NCI-H2081 (cell line): ENCODE measurements around the gene PRDM11.
A peak's percentile ranks its signal among the peaks of the same experiment; 100 is the strongest.

ENCODE experiments used
- DNase-seq, 2 experiments: peaks; one replicate each; lab custom pipeline; 2025; lab: John Stamatoyannopoulos, UW

PRDM11 gene

GRCh38 chr11:45158210-45158731, 11.8 kb downstream of the PRDM11 start:
- no peak for DNase-seq

- no peak for DNase-seq
Measured at GRCh38 chr11:45158891-45159605, 12.6 kb downstream of the PRDM11 start.

- DNase-seq, result no peak
Measured at GRCh38 chr11:45159781-45160365, 13.4 kb downstream of the PRDM11 start.

DNA sequence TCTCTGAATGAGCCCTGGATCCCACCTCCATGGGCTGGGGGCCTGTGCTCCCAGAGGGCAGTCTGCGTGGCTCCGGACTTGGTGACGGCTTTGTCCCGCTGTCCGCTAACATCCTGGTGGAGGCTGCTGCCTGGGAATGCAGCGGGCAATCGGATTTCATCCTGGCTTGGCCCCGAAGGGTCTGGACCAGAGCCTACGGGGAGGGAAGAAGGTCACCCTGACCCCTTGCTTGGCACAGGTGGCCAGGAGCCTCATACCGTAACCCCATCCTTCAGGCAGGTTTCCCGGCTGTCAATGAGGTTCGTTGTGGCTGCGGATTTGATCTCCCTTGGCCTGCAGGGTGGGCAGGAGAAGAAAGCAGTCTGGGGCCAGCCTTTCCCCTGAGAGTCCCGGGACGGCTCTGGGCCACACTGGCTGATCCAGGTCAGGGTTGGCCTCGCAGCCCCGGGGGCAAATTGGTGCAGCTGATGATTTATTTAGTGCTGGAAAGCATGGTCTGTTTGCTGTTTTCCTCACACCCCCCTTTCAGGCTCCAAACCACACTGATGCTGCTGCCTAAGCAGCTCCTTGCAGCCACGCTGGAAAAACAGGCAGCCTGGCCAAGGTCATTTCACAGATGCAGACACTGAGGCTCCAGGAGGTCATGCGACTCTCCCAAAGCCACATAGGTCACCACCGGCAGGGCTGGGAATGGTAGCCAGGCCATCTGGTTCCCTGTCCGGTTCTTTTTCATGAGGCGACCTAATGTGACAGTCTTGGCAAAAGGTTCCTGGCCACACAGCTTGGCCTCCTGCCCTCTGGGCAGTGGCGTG, 15.0 kb downstream of the PRDM11 start:
- no peak for DNase-seq

DNA sequence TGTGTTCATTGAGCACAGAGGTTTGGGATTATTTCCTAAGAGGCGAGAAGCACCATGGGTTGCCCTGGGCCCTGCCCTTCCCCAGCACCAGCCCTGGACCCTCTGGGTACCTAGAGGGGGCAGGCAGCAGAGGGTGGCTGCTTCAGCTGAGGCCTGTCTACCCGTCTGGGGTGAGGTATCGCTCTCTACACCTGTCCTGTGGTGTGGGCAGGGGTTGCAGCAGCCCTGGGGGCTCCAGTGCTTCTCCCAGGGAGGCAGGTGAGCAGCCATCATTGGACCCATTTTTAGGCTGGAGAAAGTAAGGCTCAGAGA, 15.6 kb downstream of the PRDM11 start:
- DNase-seq, result no peak

DNA sequence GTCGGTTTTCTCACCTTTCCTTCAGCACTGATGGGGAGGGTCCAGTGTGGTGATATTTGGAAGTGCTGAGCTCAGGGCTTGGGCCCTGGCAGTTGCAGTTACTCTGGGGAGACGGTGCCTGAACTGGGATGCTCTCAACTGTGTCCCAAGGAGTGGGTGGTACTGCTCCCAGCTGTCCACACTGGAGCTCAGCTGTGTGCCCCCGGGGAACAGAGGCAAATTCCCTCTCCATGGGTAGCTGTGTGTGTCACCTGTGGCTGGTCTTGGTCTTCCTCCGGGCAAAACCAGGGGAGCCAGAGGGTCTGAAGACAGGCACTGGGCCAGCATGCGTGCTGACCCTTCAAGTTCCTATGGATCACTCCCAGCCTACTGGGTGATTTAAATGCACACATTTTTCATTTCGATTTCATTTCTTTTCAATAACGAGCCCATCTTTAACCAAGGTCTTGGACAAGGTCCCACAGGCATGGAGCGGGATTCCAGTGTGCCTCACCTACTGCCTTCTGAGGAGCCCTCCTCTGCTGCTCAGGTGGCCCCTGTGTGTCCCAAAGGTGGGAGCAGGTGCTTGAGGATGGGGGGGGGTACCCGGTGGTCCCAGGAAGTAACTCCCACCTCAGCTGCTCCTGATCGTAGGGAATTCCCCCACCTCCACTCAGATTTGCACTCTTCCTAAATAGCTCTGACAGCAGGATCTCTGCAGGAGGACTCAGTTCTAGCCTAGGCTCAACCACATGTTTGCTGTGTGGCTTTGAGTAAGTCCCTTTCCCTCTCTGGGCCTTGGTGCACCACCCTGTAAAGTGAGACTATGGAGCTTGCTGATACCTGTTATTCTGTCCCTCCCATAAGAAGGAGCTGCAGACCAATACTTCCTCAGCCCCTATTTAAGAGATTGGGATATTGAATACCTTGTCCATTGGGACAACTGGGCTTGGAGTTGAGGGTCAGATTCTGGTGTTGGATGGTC, 16.8 kb downstream of the PRDM11 start:
- DNase-seq, result no peak

DNA sequence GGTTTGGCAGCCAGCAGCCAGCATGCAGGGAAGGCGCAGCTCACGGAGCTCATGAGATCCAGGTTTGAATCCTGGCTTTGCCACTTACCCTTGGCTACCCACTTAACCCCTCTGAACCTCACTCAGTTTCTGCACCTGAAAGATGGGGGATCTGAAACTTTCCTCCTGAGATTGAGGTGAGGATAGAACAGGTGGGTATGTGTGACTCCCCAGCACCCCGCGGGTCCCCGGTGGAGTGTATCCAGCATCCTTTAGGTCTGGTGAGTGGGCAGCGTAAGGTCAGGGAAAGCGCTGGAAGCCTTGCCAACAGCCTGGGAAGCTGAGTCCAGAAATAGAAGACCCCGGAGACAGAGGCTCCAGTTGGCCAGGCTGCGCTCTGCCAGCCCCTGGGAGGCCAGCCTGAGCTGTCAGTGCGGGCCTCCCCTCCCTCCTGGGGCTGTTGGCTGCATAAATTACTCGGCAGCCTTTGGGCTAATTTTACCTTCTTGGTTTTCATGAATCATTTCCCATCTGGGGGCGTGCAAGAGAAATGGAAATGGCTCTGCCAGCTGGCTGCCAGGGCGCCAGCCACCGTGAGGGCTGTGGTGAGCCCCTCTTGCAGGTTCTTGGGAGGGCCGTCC, 17.6 kb downstream of the PRDM11 start:
- DNase-seq, result no peak

DNA sequence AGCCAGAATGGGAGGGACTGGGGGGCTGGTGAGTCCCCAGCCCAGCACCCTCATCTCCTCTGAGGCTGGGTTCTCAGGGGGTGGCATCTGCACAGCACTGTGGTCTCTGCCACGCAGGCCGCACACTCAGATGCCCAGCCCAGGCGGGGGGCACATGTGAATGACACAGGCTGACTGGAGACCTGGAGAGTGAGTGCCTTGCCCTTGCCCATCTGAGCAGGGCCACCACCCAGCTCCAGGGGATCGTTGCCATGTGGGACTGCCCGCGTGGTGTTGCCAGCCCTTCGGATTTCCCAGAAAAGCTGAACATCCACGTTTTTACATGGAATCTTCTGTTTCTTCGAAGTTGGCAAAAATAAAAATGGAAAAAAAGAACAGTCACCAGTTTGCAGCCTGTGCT, 18.9 kb downstream of the PRDM11 start:
- DNase-seq, result no peak

DNA sequence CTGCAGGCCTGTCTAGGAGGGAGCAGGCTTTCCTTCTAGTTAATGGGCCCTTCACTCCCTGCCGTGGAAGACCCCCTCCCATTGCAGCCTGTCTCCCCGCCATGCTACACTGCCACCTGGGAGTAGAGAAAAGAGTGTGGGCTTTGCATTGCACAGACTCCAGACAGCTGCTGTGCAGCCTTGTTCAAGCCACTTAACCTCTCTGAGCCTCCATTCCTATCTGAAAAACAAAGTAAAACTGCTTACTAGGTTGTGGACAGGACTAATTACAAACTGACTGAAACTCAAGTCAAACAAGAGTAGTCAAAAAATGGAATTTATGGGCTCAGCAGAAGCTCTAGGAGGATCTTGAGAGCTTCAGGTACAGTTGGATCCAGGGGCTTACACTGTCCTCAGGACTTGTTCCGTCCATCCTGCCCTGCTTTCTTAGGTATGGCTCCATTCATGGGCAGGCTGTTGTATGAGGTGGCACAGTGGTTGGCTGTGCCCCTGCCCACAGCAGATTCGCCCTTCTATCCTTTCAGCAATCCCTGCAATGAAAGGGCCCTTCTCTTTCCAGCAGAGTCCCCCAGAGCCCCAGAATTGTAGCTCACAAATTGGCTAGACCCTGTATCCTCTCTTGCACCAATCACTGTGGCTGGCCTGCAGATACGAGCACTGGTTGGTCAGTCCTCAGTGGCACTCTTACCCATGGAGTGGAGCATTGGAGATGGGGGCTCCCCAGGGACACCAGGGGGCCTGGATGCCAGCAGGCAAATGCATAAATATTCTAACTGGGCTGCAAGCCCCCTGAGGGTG, 19.6 kb downstream of the PRDM11 start:
- no peak for DNase-seq

- DNase-seq, result no peak
Measured at GRCh38 chr11:45166604-45166897, 20.1 kb downstream of the PRDM11 start.

DNA sequence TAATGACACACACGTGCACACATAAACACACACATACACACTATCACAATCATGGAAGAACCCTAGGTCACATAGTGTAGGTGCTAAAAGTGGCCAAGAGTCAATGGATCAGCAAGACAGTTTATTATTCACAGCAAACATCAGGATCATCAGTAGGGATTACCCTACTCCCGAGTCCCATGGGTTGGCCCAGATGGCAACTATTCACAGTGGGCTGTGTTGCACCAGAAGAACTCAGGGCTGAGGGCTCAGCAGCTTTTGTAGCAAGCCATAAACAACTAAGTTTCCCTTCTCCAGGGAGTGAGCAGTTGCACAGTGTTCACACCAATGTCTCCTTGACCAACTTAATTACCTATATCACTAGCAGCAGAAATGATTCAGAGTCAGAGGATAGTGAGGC, 20.8 kb downstream of the PRDM11 start:
- no peak for DNase-seq

GRCh38 chr11:45168366-45169130, 22.1 kb downstream of the PRDM11 start:
- DNase-seq, result no peak

GRCh38 chr11:45169310-45170072, 23.1 kb downstream of the PRDM11 start:
- no peak for DNase-seq

- DNase-seq, result no peak
Measured at GRCh38 chr11:45170484-45170883, 24.0 kb downstream of the PRDM11 start.

GRCh38 chr11:45171550-45171949, 25.1 kb downstream of the PRDM11 start:
- DNase-seq, result no peak

DNA sequence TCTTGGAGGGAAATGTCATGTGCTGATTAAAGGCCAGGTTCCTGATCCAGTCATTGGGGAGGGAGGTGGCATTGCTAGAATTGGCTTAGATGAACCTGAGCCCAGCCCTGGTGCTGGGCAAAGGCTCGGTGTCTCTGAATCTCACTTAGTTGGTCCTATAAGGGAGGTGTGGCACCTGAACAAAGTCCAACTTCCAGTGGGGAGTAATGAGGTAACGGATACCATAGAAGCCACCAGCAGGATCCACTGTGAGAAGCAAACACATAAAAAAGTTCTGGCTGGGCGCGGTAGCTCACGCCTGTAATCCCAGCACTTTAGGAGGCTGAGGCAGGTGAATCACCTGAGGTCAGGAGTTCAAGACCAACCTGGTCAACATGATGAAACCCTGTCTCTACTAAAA, 26.6 kb downstream of the PRDM11 start:
- no peak for DNase-seq

GRCh38 chr11:45174168-45174835, 27.9 kb downstream of the PRDM11 start:
- DNase-seq, result no peak

DNA sequence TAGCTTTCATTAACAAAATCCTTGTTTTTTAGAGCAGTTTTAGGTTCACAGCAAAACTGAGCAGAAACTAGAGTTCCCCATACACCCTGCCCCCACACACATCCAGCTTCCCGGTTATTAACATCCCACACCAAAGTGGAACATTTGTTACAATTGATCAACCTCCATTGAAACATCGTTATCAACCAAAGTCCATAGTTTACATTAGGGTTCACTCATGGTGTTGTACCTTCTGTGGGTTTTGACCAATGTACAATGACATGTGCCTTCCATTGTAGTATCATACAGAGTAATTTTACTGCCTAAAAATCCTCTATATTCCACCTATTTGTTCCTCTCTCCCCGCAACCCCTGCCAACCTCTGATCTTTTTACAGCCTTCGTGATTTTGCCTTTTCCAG, 28.5 kb downstream of the PRDM11 start:
- DNase-seq, result no peak

- peak; percentile 33 to 51 for DNase-seq
Measured at GRCh38 chr11:45176996-45177395, 30.6 kb downstream of the PRDM11 start.
